ENCODE results near the gene MUC2.

DNA sequence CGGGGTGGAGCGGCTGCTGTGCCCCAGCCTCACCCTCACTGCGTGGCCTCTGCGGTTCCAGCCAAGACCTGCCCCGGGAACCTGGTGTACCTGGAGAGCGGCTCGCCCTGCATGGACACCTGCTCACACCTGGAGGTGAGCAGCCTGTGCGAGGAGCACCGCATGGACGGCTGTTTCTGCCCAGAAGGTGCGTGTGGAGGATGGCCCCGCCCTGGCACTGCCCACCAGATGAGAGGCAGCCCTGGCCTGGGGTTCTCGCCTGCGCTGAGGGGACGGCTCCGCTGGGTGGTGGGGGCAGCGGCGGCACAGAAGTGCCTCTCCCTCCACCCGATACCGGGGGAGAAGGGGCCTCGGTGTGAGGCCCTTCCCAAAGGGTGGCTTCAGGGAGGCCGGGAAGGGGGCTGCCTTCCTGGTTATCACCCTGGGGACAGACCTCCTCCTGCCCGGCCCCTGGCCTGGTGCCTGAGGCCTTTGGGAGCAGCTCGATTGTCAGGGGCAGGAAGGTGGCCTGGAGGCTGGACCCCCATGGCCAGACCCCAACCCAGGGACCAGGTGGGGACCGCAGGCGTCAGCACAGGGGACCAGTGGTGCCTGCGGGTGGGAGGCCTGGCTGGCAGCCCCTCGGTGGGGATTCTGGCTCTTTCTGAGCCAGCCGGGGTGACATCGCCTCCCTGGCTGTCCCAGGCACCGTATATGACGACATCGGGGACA lies 7.1 kb downstream of the MUC2 start:
- TF ChIP-seq FOXM1 (IDR thresholded peaks at IDR 0.05; ENCODE audit: borderline replicate concordance) = no peak
- no peak for TF ChIP-seq SP1 (IDR thresholded peaks at IDR 0.05)
- TF ChIP-seq TARDBP (IDR thresholded peaks at IDR 0.05) = no peak
- TF ChIP-seq CTBP1 (IDR thresholded peaks at IDR 0.05; ENCODE audit: borderline replicate concordance) = no peak
- TF ChIP-seq BHLHE40 (IDR thresholded peaks at IDR 0.05; ENCODE audit: borderline replicate concordance) = no peak
- TF ChIP-seq FOXA1 (IDR thresholded peaks at IDR 0.05) = no peak
- TF ChIP-seq SUZ12 (IDR thresholded peaks at IDR 0.05) = no peak
- TF ChIP-seq FOXK2 (IDR thresholded peaks at IDR 0.05) = no peak
- TF ChIP-seq ELF4 (IDR thresholded peaks at IDR 0.05) = no peak
- TF ChIP-seq, protein P1, sequence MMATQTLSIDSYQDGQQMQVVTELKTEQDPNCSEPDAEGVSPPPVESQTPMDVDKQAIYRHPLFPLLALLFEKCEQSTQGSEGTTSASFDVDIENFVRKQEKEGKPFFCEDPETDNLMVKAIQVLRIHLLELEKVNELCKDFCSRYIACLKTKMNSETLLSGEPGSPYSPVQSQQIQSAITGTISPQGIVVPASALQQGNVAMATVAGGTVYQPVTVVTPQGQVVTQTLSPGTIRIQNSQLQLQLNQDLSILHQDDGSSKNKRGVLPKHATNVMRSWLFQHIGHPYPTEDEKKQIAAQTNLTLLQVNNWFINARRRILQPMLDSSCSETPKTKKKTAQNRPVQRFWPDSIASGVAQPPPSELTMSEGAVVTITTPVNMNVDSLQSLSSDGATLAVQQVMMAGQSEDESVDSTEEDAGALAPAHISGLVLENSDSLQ (IDR thresholded peaks at IDR 0.05) = no peak
- TF ChIP-seq ZNF384 (IDR thresholded peaks at IDR 0.05) = no peak
- no peak for TF ChIP-seq LEF1 (IDR thresholded peaks at IDR 0.05; ENCODE audit: borderline replicate concordance)
- TF ChIP-seq ARNT (IDR thresholded peaks at IDR 0.05) = no peak

Data from HEK293T (cell line).